ENCODE measurements around the gene SIAH2.

SIAH2 gene, protein sequence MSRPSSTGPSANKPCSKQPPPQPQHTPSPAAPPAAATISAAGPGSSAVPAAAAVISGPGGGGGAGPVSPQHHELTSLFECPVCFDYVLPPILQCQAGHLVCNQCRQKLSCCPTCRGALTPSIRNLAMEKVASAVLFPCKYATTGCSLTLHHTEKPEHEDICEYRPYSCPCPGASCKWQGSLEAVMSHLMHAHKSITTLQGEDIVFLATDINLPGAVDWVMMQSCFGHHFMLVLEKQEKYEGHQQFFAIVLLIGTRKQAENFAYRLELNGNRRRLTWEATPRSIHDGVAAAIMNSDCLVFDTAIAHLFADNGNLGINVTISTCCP

DNA sequence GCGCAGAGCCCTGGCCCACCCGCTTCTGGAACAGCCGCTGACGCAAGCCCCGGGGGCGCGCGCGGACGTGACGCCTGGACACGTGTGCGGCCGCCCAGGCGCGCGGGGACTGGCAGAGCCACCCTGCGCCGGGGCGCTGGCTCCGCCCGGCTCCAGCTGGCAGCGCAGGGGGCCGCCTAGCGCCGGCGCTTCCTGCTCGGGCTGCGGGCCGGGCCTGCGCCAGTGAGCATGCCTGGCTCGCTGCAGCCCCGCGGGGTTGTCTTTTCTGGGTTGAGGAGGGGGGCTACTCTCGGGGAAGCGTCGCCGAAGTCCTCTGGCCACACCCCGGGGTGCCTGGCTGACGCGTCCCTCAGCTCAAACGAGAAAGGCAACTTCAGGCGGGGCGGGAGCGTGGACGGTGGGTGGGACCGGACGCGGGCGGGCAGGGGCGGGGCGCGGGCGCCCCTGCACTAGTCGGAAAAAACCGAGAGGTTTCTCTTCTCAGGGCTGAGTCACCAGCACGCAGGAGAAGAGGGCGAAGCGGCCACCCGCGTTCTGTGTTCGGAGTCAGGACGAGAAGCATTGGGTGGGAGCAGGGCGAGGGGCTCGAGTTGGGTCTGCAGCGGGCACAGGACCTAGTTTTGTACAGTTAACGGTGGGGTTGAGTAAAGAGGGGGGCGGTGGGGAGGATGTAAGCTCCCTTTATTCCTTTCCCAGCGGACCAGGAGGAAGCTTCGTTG is at the start of gene SIAH2:
SIAH2 (minus strand) TSS at position 48 of the 719 bp plus-strand sequence. CDS start 320 bp downstream, outside the sequence.
- H3K4me3 ChIP-seq (ENCODE audit: low read depth, low read length) = peak within 1 kb of the TSS; percentile 65
- TF ChIP-seq, protein P1, sequence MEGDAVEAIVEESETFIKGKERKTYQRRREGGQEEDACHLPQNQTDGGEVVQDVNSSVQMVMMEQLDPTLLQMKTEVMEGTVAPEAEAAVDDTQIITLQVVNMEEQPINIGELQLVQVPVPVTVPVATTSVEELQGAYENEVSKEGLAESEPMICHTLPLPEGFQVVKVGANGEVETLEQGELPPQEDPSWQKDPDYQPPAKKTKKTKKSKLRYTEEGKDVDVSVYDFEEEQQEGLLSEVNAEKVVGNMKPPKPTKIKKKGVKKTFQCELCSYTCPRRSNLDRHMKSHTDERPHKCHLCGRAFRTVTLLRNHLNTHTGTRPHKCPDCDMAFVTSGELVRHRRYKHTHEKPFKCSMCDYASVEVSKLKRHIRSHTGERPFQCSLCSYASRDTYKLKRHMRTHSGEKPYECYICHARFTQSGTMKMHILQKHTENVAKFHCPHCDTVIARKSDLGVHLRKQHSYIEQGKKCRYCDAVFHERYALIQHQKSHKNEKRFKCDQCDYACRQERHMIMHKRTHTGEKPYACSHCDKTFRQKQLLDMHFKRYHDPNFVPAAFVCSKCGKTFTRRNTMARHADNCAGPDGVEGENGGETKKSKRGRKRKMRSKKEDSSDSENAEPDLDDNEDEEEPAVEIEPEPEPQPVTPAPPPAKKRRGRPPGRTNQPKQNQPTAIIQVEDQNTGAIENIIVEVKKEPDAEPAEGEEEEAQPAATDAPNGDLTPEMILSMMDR (IDR thresholded peaks at IDR 0.05; ENCODE audit: borderline replicate concordance, insufficient read depth, low read depth, low read length) = no peak

DNA sequence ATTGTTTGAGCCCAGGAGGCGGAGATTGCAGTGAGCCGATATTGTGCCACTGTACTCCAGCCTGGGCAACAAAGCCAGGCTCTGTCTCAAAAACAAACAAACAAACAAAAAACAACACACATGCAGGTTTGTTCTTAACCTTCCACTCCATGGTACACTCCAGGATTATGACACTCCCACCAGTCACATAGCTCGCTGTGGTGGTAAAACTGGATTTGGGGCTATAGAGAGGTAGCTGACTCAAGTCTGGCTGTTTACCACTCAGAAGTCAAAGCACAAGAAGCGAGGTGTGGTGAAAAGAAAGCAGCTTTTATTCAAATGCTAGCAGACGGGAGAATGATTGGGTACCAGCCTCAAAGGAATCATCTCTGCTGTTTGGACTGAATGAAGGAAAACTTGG is 49.0 kb upstream of the SIAH2 start:
- TF ChIP-seq, protein P1 (IDR thresholded peaks at IDR 0.05; ENCODE audit: borderline replicate concordance, insufficient read depth, low read depth, low read length) = no peak
- H3K4me3 ChIP-seq (ENCODE audit: low read depth, low read length) = no peak overlapping the region

DNA sequence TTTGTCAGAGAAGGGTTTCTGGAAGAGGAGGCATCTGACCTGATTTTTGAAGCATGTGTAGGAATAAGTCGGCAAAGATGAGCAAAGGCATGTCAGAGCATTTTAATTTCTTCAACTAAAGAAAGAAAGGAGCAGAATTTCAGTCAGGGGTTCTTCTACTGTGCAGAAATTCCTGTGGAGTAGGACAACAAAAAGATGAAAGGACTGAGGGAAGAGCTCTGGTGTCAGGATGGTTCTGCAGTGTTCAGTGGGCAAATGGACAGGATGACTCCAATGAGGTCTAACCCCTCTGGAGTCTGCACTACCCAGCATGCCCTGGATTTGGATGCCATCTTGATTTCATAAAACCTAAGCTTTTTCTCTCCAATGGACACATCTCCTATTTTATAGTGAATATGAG is 47.7 kb upstream of the SIAH2 start:
- no peak overlapping the region for H3K4me3 ChIP-seq (ENCODE audit: low read depth, low read length)
- TF ChIP-seq, protein P1 (IDR thresholded peaks at IDR 0.05; ENCODE audit: borderline replicate concordance, insufficient read depth, low read depth, low read length) = no peak

DNA sequence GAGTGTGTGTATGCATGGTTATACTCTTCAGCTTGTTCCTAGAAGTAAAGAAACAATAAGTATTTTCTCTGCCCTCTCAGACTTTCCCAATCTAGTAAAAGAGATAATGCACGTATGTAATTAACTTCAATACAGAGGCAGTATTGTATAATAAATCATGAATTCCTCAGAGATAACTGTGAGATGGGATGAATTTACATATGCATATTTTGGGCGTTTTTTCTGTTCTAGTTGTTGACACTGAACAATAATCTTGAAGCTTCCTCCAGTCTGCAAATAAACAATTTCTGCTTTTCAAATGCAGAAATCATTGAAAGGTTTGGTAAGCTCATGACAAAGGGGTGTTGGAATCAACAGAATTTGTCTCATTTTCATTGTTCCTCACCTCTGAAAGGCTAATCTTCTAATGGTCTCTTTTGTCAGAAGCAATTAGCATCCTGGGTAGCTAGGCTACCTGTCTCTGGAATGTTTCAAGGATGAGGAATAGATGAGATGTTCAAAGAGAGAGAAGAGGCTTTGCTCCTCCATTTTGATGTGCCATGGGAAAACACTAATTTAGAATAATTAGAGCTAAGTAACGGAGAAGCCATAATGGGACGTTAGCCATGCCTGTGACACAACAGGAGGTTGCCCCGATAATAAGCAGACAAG is 43.3 kb upstream of the SIAH2 start:
- no peak overlapping the region for H3K4me3 ChIP-seq (ENCODE audit: low read depth, low read length)
- TF ChIP-seq, protein P1 (IDR thresholded peaks at IDR 0.05; ENCODE audit: borderline replicate concordance, insufficient read depth, low read depth, low read length) = no peak

DNA sequence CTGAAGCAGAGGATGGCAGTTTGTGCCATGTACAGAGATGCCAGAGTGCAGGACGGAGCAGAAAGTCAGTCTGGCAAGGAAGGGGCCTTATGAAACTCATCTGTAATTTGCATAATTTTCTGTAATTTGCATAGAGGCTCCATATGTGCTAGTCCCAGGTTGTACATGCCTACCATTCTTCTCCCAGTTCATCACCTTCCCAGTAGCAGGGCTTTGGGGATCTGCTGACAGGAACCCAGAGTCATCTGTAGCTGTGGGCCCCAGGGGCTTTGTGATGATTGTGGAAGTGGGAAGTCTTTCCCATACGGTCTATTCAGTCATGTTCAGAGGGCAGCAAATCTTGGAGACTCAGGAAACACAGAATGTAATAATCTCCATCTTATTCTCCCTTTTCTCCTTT is 42.4 kb upstream of the SIAH2 start:
- TF ChIP-seq, protein P1 (IDR thresholded peaks at IDR 0.05; ENCODE audit: borderline replicate concordance, insufficient read depth, low read depth, low read length) = no peak
- H3K4me3 ChIP-seq (ENCODE audit: low read depth, low read length) = no peak overlapping the region

DNA sequence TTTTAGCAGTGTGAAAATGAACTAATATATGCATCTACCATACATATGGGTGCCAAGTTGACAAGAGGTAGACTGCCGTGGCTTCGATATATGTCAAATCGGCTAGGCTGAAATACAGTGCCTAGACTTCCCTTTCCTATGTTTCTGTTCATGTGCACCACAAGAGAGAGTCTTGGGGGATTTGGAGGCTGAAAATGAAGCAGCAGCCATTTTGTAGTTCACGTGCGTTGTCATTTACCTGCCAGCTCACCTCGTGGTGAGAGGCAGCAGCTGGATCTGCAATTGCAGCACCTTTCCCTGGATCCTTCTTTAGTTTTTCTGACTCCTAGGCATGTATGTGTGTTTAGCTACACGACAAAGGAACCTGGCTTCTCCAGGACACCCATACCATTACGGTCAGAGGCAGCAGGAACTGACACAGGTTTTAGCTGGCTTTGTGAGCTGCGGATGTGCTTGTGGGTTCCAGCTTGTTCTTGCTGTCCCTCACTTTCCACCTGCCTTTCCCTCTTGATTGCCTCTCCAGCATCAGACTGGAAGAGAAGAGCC is 40.5 kb upstream of the SIAH2 start:
- TF ChIP-seq, protein P1 (IDR thresholded peaks at IDR 0.05; ENCODE audit: borderline replicate concordance, insufficient read depth, low read depth, low read length) = no peak

More for the DNA sequence above, 40.5 kb upstream of the SIAH2 start:
- no peak overlapping the region for H3K4me3 ChIP-seq (ENCODE audit: low read depth, low read length)
